Upper lobe of left lung (tissue), 4 donors: ENCODE results near the gene SART3.
"Not testable (repeated sequence)": the region's sequence is repeated elsewhere in the genome, so short reads cannot be mapped to it uniquely, and the experiment has no call there.

Source experiments
- CTCF ChIP-seq, 6 experiments: fragments of 450-650 bp in 4 of 6; fragments of 200-600 bp in 2 of 6; sonication (generic) in 2 of 6; IDR thresholded peaks; one replicate each; pipeline ENCODE4 v1.5.1; 2016 to 2019; ENCODE audit warnings: antibody characterized with exemption in 6 of 6
- POLR2A ChIP-seq, 4 donors: fragments of 450-650 bp; IDR thresholded peaks; one replicate each; pipeline ENCODE4 v1.5.1; 2016 to 2017; ENCODE audit warnings: antibody characterized with exemption in 4 of 4, mild to moderate bottlenecking in 2 of 4

- not testable (repeated sequence) for TF ChIP-seq CTCF, POLR2A (IDR thresholded peaks at IDR 0.05)
Measured at GRCh38 chr12:108590463-108590862, 29.5 kb upstream of the SART3 start.
